GM18873 (cell line): Measurements from ENCODE around the gene MAX.
"Not testable (repeated sequence)": the region's sequence is repeated elsewhere in the genome, so short reads cannot be mapped to it uniquely, and the experiment has no call there.

Source experiments
- ATAC-seq: cut with Tn5 transposase; IDR thresholded peaks from one replicate; pipeline ENCODE4 v1.9.1; 2021; ENCODE audit warnings: mild to moderate bottlenecking, moderate library complexity, moderate number of reproducible peaks; ENCODE audit not compliant: unreplicated experiment, low FRiP score

MAX gene

DNA sequence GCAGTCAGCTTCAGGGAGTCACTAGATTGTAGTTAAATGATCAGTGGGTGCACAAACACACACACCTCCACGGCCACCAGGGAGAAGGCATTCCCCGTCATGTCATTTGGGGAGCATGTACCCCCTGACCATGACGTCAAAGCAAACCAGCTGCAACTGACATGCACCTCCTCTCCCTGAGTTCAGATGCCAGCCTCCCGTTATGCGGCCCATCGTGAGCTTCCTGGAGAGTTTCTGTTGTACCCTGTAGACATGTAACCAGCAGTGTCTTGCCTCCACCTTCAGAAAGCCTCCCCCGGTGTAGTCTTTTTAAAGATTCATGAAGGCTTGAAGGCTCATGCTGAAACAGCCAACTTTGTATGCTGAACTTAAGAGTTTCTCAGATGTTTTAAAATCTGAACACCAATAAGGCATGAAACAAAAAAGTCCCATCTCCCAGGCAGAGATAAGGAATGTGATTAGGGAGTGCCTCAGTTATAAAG is 60.8 kb downstream of the MAX start:
- ATAC-seq = no peak

DNA sequence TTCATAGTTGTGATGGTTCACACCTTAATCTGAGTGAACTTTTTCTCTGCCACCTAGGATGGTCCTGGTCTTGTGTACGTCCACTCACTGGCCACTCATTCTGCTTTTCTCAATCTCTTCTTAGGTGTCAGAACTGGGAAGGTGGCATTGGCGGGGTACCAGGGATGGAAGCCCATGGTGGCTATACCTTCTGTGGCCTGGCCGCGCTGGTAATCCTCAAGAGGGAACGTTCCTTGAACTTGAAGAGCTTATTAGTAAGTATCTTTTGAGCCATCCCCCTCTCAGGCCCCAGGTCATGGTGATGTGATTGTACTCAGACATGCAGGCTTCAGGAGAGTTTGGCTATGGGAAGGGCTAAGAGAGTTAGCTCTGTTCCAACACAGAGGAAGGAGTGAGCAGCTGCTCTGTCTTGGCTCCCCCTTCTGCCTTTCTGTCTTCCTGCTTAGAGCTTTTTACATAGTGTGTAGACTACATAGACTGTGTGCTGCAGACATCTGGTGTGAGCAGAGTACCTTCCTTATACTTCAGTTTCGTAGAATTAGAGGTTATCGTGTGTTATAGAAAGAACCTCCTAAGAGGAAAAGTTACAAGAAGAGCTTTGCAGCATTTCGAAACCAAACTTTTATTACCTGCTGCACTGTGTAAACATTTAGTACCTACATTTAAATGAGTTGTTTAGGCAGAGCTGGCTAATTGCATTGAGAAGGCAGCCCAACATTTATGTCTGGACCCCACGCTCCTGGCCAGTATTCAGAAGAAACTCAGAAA is 61.5 kb downstream of the MAX start:
- no peak for ATAC-seq

DNA sequence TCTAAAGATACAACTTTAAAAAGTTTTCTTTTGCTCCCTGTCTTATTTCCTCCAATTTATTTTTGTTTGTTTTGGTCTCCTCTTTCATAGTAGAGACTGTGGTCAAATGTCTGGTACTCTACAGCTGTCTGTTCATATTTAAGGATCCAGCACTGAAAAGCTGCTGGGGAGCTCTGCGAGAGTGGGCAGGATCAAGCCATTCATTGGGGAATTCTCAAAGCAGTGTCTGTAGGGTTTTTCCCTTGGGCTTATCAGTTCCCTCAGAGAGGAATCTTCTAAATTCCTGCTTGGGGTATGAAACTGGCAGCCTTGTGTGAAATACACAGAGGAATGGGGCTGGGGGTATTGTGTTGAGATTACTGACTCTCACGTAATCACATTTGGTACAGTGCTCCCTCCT is 63.4 kb downstream of the MAX start:
- no peak for ATAC-seq

DNA sequence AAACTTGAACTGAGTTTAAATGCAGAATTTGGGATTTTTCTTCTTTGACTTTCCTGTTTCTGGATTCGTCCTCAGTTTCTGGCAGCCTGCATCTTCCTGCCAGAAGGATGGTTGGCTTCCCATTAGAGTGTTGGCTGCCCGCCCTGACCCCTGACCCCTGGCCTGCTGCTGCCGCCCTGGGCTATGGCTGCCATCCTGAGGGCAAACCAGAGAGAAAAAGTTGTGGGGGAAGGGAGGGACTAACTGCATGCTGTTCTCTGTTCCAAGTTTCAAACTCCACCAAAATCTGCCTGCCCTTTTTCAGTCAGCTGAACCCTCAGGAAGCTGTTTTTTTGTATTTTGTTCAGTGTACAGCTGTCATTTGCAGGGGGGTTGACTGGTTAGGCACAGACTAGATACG is 67.3 kb downstream of the MAX start:
- no peak for ATAC-seq

DNA sequence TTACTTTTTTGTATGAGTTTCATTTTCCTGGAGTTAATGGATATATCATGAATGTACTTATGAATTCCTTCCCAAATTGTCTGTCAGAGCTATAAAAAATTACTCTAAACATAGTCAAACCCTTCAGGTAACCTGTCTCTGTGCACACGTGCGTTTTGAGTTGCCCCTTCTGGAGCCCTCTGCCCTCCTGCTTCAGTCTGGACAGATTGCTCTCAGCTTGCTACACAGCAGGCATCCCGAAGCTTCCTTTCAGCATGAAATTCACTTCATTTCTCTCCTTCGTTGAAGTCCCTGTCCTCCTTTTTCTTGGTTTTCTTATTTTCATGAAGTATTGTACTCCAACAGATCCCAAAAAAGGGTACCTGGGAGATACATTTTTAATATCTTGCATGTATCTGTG is 68.3 kb downstream of the MAX start:
- ATAC-seq = no peak

DNA sequence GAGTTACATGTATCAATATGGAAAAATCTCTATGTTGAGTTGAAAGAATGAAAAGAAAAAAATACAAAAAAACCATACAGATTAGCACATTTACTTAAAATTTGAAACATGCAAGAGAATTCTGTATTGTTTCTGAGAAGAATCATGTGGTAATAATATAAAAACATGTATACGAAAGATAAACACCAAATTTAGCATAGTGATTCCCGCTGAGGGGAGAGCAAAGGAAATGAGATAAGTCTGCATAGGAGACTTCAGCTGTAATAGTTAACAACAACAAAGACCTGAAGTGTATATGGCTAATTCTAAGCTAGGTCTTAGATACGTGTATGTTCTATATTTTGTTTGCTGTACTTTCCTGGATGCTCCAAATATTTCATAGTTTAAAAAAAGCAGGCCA is 69.1 kb downstream of the MAX start:
- ATAC-seq = no peak

DNA sequence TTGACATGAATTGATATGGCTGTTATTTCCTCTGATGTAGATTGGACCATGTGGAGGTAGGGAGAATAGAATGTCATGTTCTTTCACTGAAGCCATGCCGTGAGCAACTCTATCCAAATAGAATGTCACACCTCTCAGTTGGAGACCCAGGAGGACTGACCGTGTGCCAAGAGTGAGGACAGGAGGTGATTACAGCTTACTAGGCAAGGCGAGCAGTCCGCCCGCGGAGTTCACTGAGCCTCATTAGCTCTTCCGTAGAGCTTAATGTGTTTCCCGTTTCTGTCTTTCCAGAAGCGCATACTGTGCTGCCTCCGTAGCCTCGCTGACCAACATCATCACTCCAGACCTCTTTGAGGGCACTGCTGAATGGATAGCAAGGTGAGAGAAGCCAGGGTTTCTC is 70.0 kb downstream of the MAX start:
- ATAC-seq = no peak

GRCh38 chr14:65031321-65031720 is 71.0 kb downstream of the MAX start:
- ATAC-seq = not testable (repeated sequence)

DNA sequence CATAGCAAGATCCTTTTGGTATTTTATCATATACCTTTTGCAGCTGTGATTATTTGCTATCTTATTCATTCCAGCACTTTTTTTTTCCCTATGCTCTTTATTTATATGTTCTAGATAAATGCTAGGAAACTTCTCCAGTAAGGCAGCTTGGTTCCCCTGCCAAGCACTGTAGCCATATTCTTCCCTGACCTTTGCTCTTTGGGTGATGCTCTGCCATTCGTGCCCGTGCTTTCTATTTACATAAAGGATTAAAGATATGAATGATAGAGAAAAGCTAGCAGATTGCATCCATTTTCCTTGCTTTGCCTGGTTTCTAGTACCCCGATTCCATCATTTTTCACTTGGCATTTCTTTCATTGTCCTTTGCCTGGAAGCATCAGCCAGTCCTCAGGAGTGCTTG is 73.4 kb downstream of the MAX start:
- ATAC-seq = no peak

DNA sequence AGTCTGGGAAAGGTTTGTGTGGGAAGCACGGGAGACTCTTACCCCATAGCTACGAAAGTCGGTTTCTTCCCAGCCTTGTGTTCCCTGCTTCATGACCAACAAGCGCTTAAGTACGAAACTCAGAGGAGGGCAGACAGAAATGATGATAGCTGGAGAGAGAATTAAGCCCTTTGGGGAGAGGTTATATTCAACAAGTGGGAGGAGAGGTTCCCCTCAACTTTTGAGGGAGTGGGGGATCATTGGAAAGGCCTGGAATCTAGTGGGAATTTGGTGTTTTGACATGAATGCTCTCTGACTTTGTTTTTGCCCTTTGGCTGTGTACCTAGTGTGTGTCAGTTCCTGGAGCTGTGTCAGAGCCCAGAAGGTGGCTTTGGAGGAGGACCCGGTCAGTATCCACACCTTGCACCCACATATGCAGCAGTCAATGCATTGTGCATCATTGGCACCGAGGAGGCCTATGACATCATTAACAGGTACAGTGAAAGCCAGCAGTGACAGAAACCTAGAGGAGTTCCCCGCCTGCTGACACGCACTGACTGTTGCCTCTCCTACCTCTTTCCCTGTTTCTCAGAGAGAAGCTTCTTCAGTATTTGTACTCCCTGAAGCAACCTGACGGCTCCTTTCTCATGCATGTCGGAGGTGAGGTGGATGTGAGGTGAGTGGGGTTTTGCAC is 75.1 kb downstream of the MAX start:
- ATAC-seq = no peak

DNA sequence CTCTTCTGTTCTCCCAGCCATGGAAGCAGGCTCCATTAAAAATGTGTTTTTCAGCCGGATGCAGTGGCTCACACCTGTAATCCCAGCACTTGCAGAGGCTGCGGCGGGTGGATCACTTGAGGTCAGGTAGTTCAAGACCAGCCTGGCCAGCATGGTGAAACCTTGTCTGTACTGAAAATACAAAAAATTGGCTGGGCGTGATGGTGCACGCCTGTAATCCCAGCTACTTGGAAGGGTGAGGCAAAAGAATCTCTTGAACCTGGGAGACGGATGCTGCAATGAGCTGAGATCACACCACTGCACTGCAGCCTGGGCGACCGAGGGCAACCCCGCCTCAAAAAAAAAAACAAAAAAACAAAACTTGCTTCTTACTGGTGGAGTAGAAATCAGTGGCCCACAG is 75.8 kb downstream of the MAX start:
- no peak for ATAC-seq

- no peak for ATAC-seq
These were observed 76.5 kb downstream of the MAX start for GRCh38 chr14:65025818-65026217.
